GM21381 (cell line): Measurements from ENCODE around the gene TMC2.

ENCODE experiments used
- ATAC-seq: cut with Tn5 transposase; IDR thresholded peaks from one replicate; pipeline ENCODE4 v1.9.1; 2021; ENCODE audit warnings: mild to moderate bottlenecking, moderate library complexity; ENCODE audit not compliant: unreplicated experiment

Gene TMC2

GRCh38 chr20:2619337-2619736 lies 83.0 kb downstream of the TMC2 start:
- ATAC-seq = no peak

GRCh38 chr20:2619961-2620595 lies 83.7 kb downstream of the TMC2 start:
- no peak for ATAC-seq

DNA sequence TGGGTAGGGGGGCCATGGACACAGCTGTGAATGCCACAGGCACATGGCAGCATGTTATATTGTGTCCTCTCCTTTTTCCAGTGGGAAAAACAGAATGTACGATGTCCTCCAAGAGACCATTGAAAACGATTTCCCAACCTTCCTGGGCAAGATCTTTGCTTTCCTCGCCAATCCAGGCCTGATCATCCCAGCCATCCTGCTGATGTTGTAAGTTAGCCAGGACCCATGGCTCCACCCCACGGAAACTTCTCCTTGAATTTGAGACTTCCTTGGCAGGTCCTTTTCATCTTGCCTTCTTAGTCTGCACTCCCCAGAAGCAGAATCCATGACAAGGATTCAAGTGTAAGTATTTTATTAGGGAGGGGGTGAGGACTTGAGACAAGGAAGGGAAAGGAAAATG lies 87.8 kb downstream of the TMC2 start:
- ATAC-seq = no peak

DNA sequence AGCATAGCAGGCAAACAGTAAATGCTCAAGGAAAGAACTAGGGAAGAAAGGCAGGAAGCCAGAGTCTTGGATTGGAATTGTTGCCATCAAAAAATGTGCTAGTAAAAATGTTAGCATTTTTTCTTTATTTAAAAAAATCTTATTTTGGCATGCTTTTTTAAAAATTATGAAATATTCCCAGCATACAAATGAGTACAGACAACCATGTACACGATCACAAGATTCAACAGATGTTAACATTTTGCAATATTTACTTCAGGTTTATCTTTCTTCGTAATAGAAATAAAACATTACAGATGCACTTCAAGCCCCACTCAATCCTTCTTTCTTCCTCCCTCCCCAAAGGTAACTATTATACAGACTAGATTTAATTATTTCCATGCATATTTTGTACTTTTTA lies 88.7 kb downstream of the TMC2 start:
- no peak for ATAC-seq

DNA sequence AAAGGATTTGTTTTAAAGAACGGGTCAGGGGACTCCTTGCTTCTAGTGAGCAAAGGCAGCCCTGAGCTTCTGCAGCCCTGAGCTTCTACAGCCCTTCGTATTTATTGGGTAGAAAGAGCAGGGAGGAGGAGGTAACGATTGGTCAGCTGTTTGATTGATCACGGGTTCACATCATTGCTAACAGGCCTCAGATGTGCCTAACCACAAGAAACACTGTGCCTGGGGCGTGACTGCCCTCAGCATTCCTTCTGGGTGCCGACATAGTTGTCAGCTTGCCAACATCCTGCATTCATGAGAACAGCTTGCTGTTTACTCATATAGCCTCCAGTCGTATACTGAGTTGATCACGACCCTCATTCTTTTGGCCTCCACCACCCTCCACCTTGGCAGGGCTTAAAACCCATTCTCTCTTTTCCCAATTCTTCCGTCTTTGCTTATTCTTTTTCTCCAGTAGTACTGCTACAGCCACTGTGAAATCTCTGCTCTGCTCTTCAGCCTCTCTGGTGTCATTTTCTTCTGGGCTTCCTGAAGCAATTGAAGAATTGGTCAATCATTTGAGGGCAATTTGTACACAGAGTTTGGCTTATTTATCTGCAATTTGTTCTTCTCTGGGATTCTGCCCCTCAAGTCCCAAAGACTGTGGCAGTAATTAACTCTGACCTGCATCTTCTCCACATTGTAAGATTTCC lies 90.6 kb downstream of the TMC2 start:
- no peak for ATAC-seq

- no peak for ATAC-seq
These were observed 94.9 kb downstream of the TMC2 start for GRCh38 chr20:2631228-2631627.

- no peak for ATAC-seq
These were observed 97.0 kb downstream of the TMC2 start for GRCh38 chr20:2633381-2633780.

DNA sequence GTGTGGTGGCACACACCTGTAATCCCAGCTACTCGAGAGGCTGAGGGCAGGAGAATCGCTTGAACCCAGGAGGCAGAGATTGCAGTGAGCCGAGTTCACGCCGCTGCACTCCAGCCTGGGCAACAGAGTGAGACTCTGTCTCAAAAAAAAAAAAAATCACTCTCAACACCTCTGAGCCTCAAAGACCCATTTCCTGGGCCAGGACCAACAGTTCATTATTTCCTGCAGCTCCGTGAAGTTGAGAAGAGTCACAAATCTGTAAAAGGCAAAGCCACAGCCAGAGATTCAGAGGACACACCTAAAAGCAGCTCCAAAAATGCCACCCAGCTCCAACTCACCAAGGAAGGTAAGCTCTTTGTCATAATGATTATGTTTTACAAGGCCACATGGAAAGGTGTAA lies 100.9 kb downstream of the TMC2 start:
- ATAC-seq = no peak

- no peak for ATAC-seq
These were observed 103.9 kb downstream of the TMC2 start for GRCh38 chr20:2640260-2640659.

GRCh38 chr20:2640899-2641298 lies 104.5 kb downstream of the TMC2 start:
- ATAC-seq = no peak

DNA sequence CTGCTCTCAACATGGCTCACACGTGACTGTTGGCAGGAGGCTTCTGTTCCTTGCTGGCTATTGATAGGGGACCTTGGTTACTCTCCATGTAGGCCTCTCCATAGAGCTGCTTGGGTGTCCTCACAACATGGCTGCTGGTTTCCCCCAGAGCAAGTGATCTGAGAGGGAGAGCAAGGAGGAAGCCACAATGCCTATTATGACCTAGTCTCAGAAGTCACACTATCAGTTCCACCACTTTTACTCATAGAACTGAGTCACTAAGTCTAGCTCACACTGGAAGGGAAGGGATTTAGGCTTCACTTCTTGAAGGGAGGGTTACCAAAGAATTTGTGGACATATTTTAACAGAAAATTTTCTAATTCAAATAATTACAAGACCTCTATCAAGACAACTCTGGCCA lies 107.3 kb downstream of the TMC2 start:
- ATAC-seq = no peak

GRCh38 chr20:2651772-2652723 lies 115.7 kb downstream of the TMC2 start, which contains the start of gene NOP56:
Gene NOP56, plus strand, starts transcription at chr20:2652632. Its CDS starts 29 bp downstream, at chr20:2652661.
- peak; percentile 83 for ATAC-seq

DNA sequence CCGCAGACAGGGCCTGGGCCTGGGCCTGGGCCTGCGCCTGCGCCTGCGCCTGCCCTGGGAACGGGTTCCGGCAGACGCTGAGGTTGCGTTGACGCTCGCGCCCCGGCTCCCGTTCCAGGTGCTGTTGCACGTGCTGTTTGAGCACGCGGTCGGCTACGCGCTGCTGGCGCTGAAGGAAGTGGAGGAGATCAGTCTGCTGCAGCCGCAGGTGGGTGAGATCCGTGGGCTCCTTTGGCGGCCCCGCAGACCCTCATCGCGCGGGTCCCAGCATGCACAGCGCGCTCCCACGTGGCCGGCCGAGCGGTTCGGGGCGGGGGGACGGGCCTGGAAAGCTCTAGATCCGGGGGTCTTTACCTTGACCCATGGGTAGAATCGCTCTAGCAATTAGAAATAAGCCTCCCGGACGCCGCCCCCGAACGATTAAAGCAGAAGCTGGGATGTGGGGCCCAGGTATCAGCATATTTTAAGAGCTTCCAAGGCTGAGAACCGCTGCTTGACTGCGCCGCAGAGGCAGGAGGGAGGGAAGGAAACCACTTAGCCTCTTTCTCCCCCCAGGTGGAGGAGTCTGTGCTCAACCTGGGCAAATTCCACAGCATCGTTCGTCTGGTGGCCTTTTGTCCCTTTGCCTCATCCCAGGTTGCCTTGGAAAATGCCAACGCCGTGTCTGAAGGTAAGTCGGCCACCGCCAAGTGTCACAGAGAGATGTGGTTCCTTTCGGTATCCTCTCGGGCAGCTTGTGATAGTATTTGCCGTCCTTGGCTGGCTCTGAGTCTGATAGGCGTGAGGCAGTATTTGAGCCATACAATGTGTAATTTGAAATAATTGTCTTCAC lies 116.6 kb downstream of the TMC2 start:
- ATAC-seq = peak; percentile 41

- no peak for ATAC-seq
These were observed 117.4 kb downstream of the TMC2 start for GRCh38 chr20:2653556-2654383.

- no peak for ATAC-seq
These were observed 118.0 kb downstream of the TMC2 start for GRCh38 chr20:2654384-2654822.

DNA sequence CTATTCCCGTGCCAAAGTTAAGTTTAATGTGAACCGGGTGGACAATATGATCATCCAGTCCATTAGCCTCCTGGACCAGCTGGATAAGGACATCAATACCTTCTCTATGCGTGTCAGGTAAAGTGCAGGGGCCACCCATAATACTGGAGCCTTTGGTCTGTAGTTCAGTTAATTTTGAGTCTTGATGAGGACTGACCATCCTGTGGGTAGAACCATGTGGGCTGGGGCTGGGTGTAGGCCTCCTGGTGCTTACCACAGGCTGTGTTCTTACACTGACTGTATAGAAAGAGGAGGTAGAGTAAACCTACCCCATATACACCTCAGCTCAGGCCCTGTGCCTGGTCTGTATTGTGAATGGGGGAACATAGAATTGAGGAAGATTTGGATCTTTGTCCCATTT lies 118.5 kb downstream of the TMC2 start:
- ATAC-seq = no peak

DNA sequence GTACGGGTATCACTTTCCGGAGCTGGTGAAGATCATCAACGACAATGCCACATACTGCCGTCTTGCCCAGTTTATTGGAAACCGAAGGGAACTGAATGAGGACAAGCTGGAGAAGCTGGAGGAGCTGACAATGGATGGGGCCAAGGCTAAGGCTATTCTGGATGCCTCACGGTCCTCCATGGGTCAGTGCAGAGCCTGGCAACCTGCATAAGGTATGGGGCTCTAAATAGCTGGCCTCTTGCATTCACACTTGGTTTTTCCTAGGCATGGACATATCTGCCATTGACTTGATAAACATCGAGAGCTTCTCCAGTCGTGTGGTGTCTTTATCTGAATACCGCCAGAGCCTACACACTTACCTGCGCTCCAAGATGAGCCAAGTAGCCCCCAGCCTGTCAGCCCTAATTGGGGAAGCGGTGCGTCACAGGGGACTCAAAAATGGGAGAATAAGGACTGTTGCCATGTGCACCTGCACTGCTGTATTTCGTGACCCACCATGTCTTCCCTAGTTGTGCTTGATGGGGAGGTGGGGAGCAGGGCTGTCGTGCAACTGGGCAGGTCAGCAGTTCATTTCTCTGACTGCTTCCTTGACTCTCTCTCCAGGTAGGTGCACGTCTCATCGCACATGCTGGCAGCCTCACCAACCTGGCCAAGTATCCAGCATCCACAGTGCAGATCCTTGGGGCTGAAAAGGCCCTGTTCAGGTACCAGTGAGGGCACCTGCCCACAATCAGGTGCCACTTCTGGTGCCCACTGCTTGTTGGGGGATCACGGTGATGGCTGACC lies 119.2 kb downstream of the TMC2 start:
- no peak for ATAC-seq

GRCh38 chr20:2656471-2657117 lies 120.2 kb downstream of the TMC2 start:
- no peak for ATAC-seq
